Measurements from ENCODE around the gene LITAFD. TPM values are rescaled to one million over a fixed set of nuclear protein-coding genes. Genes with fewer than 3 reads are reported as not detected.
"Not testable (repeated sequence)": the region's sequence is repeated elsewhere in the genome, so short reads cannot be mapped to it uniquely, and the experiment has no call there.

The LITAFD gene
- not detected for total RNA-seq

GRCh38 chr16:8882041-8882617 lies at the start of gene LITAFD:
TSS of gene LITAFD (plus strand) at chr16:8882351. CDS start at chr16:8884356, 2,005 bp downstream.
- DNase-seq (ENCODE audit: low spot score in 2 of 2) (no peak), ATAC-seq (no peak)
- no peaks in the 10 kb centered on the region for H3K36me3 Mint-ChIP-seq
- peak within 1 kb of the TSS in 1 of 2 donors; percentile 85 for H3K27ac Mint-ChIP-seq
- no peaks in the 10 kb centered on the region for H3K9me3 Mint-ChIP-seq

DNA sequence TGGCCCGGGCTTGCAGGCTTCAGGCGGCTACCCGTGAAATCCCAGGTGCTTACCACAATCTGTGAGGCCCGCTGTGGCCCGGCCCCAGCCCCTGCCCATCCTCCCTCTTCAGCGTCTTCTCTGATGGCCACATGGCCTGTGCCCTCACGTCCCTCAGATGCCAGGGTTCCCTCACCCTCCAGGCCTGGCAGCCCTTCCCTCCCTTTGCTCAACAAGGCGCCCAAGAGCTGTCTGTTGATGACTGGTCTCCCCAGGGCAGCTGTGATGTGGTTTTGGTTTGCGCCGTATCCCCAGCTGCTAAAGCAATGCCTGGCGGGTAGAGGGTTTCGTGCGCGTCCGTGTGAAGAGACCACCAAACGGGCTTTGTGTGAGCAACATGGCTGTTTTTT lies 49.4 kb upstream of the LITAFD start:
- DNase-seq (ENCODE audit: low spot score in 2 of 2) (no peak), ATAC-seq (no peak)
- Mint-ChIP-seq H3K27ac (peak overlapping the region in 1 of 2 donors; percentile 41), H3K9me3 (no peaks in the 10 kb centered on the region), H3K36me3 (peaks cover 9 to 13% of the 10 kb centered on the region in 2 donors)

DNA sequence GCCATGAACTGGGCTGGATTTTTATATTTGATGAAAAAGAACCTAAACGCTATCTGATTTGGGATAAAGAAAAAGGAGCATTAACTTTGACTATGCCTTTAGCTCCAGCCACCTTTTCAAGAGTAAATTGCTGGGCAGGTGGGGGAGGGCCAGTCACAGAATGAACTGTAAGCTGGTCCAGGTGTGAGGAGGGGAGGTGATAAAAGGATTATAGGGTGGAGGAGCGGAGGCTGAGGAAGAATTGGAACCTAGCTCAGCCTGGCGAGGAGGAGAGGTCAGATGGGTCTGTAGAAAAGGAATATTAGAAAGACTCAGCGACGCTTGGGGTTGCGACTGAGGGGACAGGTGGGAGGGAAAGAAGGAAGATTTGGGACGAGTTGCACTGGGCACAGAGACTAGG lies 45.4 kb upstream of the LITAFD start:
- H3K9me3 Mint-ChIP-seq; DNase-seq (ENCODE audit: low spot score in 2 of 2); H3K27ac Mint-ChIP-seq; ATAC-seq; H3K36me3 Mint-ChIP-seq: not testable (repeated sequence)

- H3K27ac Mint-ChIP-seq; ATAC-seq; H3K36me3 Mint-ChIP-seq; H3K9me3 Mint-ChIP-seq; DNase-seq (ENCODE audit: low spot score in 2 of 2): not testable (repeated sequence)
Measured at GRCh38 chr16:8837594-8837993, 44.6 kb upstream of the LITAFD start.

- not testable (repeated sequence) for ATAC-seq; H3K36me3 Mint-ChIP-seq; H3K9me3 Mint-ChIP-seq; DNase-seq (ENCODE audit: low spot score in 2 of 2)
- H3K27ac Mint-ChIP-seq: peak overlapping the region; percentile 9 to 58
Measured at GRCh38 chr16:8842016-8842415, 40.1 kb upstream of the LITAFD start.

DNA sequence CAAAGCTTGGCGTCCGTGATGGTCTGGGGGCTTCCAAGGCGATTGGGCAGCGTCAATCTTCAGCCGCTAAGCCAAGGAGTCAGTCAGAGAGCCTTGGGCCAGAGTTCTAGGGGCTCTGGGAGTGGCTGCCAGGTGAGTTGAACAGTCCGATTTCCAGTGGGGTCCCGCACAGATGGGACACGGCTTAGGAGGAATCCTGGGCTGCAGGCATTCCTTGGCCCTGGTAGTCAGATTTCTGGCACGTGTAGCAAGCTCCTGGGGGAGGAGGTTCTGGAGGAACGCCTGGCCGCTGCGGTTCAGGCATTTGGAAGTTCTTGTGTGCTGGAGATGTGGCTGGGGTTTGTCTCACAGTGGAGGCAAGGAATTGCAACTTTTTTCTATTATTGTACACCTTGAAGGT lies 38.9 kb upstream of the LITAFD start:
- not testable (repeated sequence) for ATAC-seq; H3K9me3 Mint-ChIP-seq; DNase-seq (ENCODE audit: low spot score in 2 of 2); H3K36me3 Mint-ChIP-seq
- peak overlapping the region in 1 of 2 donors; percentile 81 for H3K27ac Mint-ChIP-seq

DNA sequence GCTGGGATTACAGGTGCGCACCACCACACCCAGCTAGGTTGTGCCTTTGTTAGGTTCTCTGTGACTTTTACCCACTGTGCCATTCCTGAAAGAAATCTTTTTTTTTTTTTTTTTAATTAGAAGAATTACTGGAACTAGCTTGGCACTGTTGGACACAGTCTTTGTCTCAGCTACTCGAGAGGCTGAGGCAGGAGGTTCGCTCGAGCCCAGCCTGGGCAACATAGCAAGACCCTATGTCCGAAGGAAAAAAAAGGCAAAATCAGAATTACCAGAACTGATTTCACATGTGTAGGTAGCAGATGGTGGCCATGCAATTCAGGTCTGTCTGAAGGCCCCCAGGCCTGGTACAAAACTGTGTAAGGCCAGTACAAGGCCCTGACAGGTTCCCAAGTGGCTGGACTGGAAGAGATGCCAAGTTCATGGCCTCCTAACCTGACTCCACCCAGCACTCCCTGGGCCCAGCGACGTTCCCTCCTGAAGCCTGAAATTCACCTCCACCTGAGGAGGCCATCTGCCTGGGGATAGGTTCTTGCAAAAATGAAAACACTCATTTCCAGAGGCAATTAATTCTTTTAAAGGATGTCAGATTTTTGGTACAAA lies 36.4 kb upstream of the LITAFD start:
- H3K36me3 Mint-ChIP-seq: peaks cover 10% of the 10 kb centered on the region in 2 donors
- H3K9me3 Mint-ChIP-seq: no peaks in the 10 kb centered on the region
- ATAC-seq: no peak
- peak overlapping the region in 1 of 2 donors; percentile 34 for H3K27ac Mint-ChIP-seq
- DNase-seq (ENCODE audit: low spot score in 2 of 2): no peak

GRCh38 chr16:8846401-8846932 lies 35.7 kb upstream of the LITAFD start:
- no peak overlapping the region for H3K27ac Mint-ChIP-seq
- no peaks in the 10 kb centered on the region for H3K9me3 Mint-ChIP-seq
- no peak for ATAC-seq
- no peak for DNase-seq (ENCODE audit: low spot score in 2 of 2)
- H3K36me3 Mint-ChIP-seq: peaks cover 10 to 12% of the 10 kb centered on the region in 2 donors

GRCh38 chr16:8847145-8847544 lies 35.0 kb upstream of the LITAFD start:
- DNase-seq (ENCODE audit: low spot score in 2 of 2): no peak
- Mint-ChIP-seq H3K27ac (no peak overlapping the region), H3K9me3 (no peaks in the 10 kb centered on the region), H3K36me3 (peaks cover 10 to 17% of the 10 kb centered on the region in 2 donors)
- no peak for ATAC-seq

- no peak for ATAC-seq
- no peak overlapping the region for H3K27ac Mint-ChIP-seq
- no peak for DNase-seq (ENCODE audit: low spot score in 2 of 2)
- peaks cover 10 to 17% of the 10 kb centered on the region in 2 donors for H3K36me3 Mint-ChIP-seq
- no peaks in the 10 kb centered on the region for H3K9me3 Mint-ChIP-seq
Measured at GRCh38 chr16:8847623-8848022, 34.5 kb upstream of the LITAFD start.

GRCh38 chr16:8848231-8848938 lies 33.8 kb upstream of the LITAFD start:
- H3K36me3 Mint-ChIP-seq: peaks cover 10 to 17% of the 10 kb centered on the region in 2 donors

GRCh38 chr16:8848939-8849391 lies 33.2 kb upstream of the LITAFD start:
- peaks cover 10 to 17% of the 10 kb centered on the region in 2 donors for H3K36me3 Mint-ChIP-seq
- no peaks in the 10 kb centered on the region for H3K9me3 Mint-ChIP-seq
- ATAC-seq: no peak
- H3K27ac Mint-ChIP-seq: peak overlapping the region; percentile 82 to 83
- no peak for DNase-seq (ENCODE audit: low spot score in 2 of 2)

More at GRCh38 chr16:8848231-8848938, 33.8 kb upstream of the LITAFD start:
- DNase-seq (ENCODE audit: low spot score in 2 of 2) (no peak), ATAC-seq (no peak)
- Mint-ChIP-seq H3K27ac (no peak overlapping the region), H3K9me3 (no peaks in the 10 kb centered on the region)

- Mint-ChIP-seq H3K9me3 (no peaks in the 10 kb centered on the region), H3K36me3 (peaks cover 10 to 17% of the 10 kb centered on the region in 2 donors), H3K27ac (peak overlapping the region; percentile 82 to 93)
- ATAC-seq (no peak), DNase-seq (ENCODE audit: low spot score in 2 of 2) (no peak)
Measured at GRCh38 chr16:8849411-8850011, 32.6 kb upstream of the LITAFD start.

DNA sequence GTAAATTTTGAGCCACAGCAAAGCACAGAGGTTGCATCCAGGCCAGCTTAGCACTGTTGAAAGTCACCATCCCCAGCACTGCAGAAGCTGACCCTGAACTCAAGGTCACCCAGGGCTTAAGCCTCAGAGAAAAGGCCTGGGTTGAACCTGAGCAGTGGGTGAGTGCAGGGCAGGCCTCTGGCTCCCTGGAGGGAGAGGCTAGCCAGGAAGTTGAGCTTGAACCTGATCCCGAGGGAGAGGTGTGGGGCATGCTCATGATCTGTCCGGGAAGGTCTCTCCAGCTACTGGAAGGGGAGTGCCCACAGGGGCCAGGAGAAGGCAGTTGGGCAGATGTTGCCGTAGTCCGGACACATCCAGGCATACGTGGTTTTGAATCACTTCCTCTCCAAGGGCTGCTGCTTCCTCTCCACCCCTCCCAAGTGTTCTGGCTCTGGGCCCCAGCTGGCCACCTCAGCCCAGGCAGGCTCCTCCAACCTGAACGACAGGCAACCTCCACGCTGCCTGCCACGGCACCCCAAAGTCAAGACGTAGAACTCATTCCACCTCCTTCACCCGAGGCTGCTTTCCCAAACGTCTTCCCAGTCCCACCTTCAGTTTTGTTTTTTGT lies 31.8 kb upstream of the LITAFD start:
- H3K36me3 Mint-ChIP-seq: peaks cover 10 to 22% of the 10 kb centered on the region in 2 donors

GRCh38 chr16:8851761-8852403 lies 30.3 kb upstream of the LITAFD start:
- ATAC-seq (peak in 1 of 2 donors; percentile 4), DNase-seq (ENCODE audit: low spot score in 2 of 2) (no peak)
- Mint-ChIP-seq H3K27ac (peak overlapping the region; percentile 82), H3K9me3 (no peaks in the 10 kb centered on the region), H3K36me3 (peaks cover 10 to 22% of the 10 kb centered on the region in 2 donors)

More for the DNA sequence above, 31.8 kb upstream of the LITAFD start:
- Mint-ChIP-seq H3K27ac (peak overlapping the region; percentile 82 to 93), H3K9me3 (no peaks in the 10 kb centered on the region)
- DNase-seq (ENCODE audit: low spot score in 2 of 2) (no peak), ATAC-seq (peak; percentile 18 to 56)

DNA sequence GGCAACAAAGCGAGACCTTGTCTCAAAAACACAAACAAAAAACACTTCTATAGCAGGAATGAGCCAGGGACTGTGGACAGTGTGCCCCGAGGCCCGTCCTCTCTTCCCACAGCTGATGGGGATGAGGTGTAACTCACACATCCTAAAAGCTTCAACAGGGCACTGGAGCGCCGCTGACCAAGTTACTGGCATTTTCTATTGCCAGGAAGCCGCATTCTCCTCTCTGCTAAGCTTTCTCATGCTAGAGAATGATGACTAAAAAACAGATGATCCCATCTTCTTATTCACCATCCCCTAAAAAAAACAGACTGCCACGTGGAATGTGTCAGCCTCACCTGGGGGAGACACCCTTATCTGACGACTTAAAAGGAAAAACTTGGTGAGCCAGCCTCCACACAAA lies 29.6 kb upstream of the LITAFD start:
- peak overlapping the region; percentile 53 to 72 for H3K27ac Mint-ChIP-seq
- no peak for ATAC-seq
- H3K36me3 Mint-ChIP-seq: peaks cover 10 to 22% of the 10 kb centered on the region in 2 donors
- no peak for DNase-seq (ENCODE audit: low spot score in 2 of 2)
- no peaks in the 10 kb centered on the region for H3K9me3 Mint-ChIP-seq

All from activated naive CD4-positive, alpha-beta T cell treated with anti-CD3 and anti-CD28 coated beads, Interleukin-2, amount 50 U/mL, for 72 hours (primary cell).